MM.1S (cell line): ENCODE data around the gene ADARB2.

ENCODE experiments used
- EZH2 ChIP-seq: fragments of 300-600 bp; sonication (generic); optimal IDR thresholded peaks from 2 replicates; pipeline ENCODE3; 2017; ENCODE audit warnings: low read depth, mild to moderate bottlenecking, antibody characterized with exemption, low read length, mixed read lengths
- TF ChIP-seq, protein P1 (sequence below): fragments of 300-600 bp; sonication (generic); IDR thresholded peaks from 2 replicates; pipeline ENCODE4 v1.5.1; 2016; ENCODE audit warnings: antibody characterized with exemption, low read length, mixed read lengths

DNA sequence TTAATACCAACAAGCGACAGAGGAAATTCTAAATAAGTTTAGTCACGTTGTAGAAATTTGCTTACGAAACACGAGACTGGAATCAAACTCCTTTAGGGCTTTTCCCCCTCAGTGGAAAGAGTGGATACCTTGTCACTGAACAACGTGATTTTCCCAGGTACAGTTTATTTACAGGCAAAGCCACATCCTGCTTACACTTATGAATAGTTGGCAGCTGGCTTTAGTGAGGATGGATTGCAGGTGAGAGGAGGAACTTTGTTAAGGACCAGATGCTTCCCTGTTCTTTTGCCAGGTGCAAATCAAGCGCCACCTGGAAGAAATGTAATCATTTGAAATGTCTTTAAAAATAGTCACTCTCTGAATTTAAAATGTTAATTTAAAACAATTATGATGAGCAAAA lies 282.4 kb downstream of the ADARB2 start:
- TF ChIP-seq, protein P1, sequence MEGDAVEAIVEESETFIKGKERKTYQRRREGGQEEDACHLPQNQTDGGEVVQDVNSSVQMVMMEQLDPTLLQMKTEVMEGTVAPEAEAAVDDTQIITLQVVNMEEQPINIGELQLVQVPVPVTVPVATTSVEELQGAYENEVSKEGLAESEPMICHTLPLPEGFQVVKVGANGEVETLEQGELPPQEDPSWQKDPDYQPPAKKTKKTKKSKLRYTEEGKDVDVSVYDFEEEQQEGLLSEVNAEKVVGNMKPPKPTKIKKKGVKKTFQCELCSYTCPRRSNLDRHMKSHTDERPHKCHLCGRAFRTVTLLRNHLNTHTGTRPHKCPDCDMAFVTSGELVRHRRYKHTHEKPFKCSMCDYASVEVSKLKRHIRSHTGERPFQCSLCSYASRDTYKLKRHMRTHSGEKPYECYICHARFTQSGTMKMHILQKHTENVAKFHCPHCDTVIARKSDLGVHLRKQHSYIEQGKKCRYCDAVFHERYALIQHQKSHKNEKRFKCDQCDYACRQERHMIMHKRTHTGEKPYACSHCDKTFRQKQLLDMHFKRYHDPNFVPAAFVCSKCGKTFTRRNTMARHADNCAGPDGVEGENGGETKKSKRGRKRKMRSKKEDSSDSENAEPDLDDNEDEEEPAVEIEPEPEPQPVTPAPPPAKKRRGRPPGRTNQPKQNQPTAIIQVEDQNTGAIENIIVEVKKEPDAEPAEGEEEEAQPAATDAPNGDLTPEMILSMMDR, result no peak
- TF ChIP-seq EZH2, result no peak
